WTC11 (cell line): ENCODE results near the gene C1orf174. TPM values are rescaled to one million over a fixed set of nuclear protein-coding genes. Genes with fewer than 3 reads are reported as not detected.

Source experiments
- ATAC-seq: fragments of 200-7000 bp; cut with Tn5 transposase; 2 replicates; pipeline ENCODE4 v1.10.0; 2021; ENCODE audit warnings: mild to moderate bottlenecking, moderate library complexity
- CTCF ChIA-PET: fragments of 300-600 bp; sonication (Branson Sonifier 250); formaldehyde crosslinking; loops from one replicate; lab custom pipeline; 2021; ENCODE audit warnings: antibody characterized with exemption; lab: Charles Lee
- POLR2A ChIA-PET: fragments of 350-600 bp; sonication (Branson Sonifier 250); formaldehyde crosslinking; loops from one replicate; lab custom pipeline; 2021; ENCODE audit warnings: antibody characterized with exemption; lab: Charles Lee
- DNase-seq: peaks from one replicate; pipeline ENCODE4 v3.0.0; 2021; ENCODE audit warnings: low spot score
- H3K27ac Mint-ChIP-seq: 2 replicates; pipeline ENCODE4 v1.8.0; 2021; ENCODE audit warnings: mixed read lengths
- H3K27me3 Mint-ChIP-seq: 2 replicates; pipeline ENCODE4 v1.8.0; 2021; ENCODE audit warnings: low read depth, mild to moderate bottlenecking, moderate library complexity, mixed read lengths
- H3K36me3 Mint-ChIP-seq: 2 replicates; pipeline ENCODE4 v1.8.0; 2021; ENCODE audit warnings: mixed read lengths
- H3K4me1 Mint-ChIP-seq: 2 replicates; pipeline ENCODE4 v1.8.0; 2022; ENCODE audit warnings: mixed read lengths
- H3K4me3 Mint-ChIP-seq: 2 replicates; pipeline ENCODE4 v1.8.0; 2021; ENCODE audit warnings: mild to moderate bottlenecking, moderate library complexity, mixed read lengths
- H3K9me3 Mint-ChIP-seq: 2 replicates; pipeline ENCODE4 v1.8.0; 2021; ENCODE audit warnings: mixed read lengths
- CREB1 ChIP-seq: sonication (generic); formaldehyde crosslinking; IDR thresholded peaks from 2 replicates; pipeline ENCODE4 v1.8.0; 2023; ENCODE audit warnings: mild to moderate bottlenecking, missing genetic modification reagents
- ELF4 ChIP-seq: sonication (generic); formaldehyde crosslinking; IDR thresholded peaks from 2 replicates; pipeline ENCODE4 v1.8.1; 2022; ENCODE audit warnings: low read depth, mild to moderate bottlenecking, moderate library complexity, missing genetic modification reagents
- FOXK1 ChIP-seq: sonication (generic); formaldehyde crosslinking; IDR thresholded peaks from 2 replicates; pipeline ENCODE4 v1.8.0; 2022; ENCODE audit warnings: mild to moderate bottlenecking, moderate library complexity, missing genetic modification reagents
- FOXP1 ChIP-seq: sonication (generic); formaldehyde crosslinking; IDR thresholded peaks from 2 replicates; pipeline ENCODE4 v1.8.0; 2022; ENCODE audit warnings: missing genetic modification reagents, mild to moderate bottlenecking, moderate library complexity, borderline replicate concordance
- HMGA2 ChIP-seq: fragments of 250-450 bp; sonication (Bioruptor Pico); IDR thresholded peaks from 2 replicates; pipeline ENCODE4 v1.4.0; 2021; ENCODE audit warnings: mild to moderate bottlenecking, moderate library complexity
- MXD4 ChIP-seq: fragments of 250-450 bp; sonication (Bioruptor Pico); IDR thresholded peaks from 2 replicates; pipeline ENCODE4 v1.8.0; 2021; ENCODE audit warnings: mild to moderate bottlenecking, moderate library complexity, borderline replicate concordance
- RORB ChIP-seq: fragments of 250-450 bp; sonication (Bioruptor Pico); IDR thresholded peaks from 2 replicates; pipeline ENCODE4 v1.9.0; 2021; ENCODE audit warnings: mild to moderate bottlenecking
- SMAD4 ChIP-seq: sonication (generic); formaldehyde crosslinking; IDR thresholded peaks from 2 replicates; pipeline ENCODE4 v1.8.0; 2022; ENCODE audit warnings: mild to moderate bottlenecking, missing genetic modification reagents
- TCF7 ChIP-seq: sonication (generic); formaldehyde crosslinking; IDR thresholded peaks from 2 replicates; pipeline ENCODE4 v1.8.0; 2022; ENCODE audit warnings: mild to moderate bottlenecking, low read depth, missing genetic modification reagents, moderate library complexity
- total RNA-seq: library from RNA; stranded (reverse); gene quantifications from 3 replicates; pipeline ENCODE4 v1.2.3, GENCODE V29; 2021
- TF ChIP-seq, protein P1 (sequence below): sonication (generic); formaldehyde crosslinking; IDR thresholded peaks from 2 replicates; pipeline ENCODE4 v1.8.0; 2022; ENCODE audit warnings: mild to moderate bottlenecking, missing genetic modification reagents
- TF ChIP-seq, protein P2 (sequence below): fragments of 200-600 bp; IDR thresholded peaks from 2 replicates; pipeline ENCODE4 v1.8.0; 2022; ENCODE audit warnings: antibody characterized with exemption
- TF ChIP-seq, protein P3 (sequence below): sonication (generic); formaldehyde crosslinking; IDR thresholded peaks from 2 replicates; pipeline ENCODE4 v1.8.1; 2023; ENCODE audit warnings: mild to moderate bottlenecking, moderate library complexity, missing genetic modification reagents
- TF ChIP-seq, protein P4 (sequence below): sonication (generic); formaldehyde crosslinking; IDR thresholded peaks from 2 replicates; pipeline ENCODE4 v1.8.1; 2023; ENCODE audit warnings: mild to moderate bottlenecking, missing genetic modification reagents, moderate library complexity
- TF ChIP-seq, protein P5 (sequence below): fragments of 250-450 bp; sonication (Bioruptor Pico); conservative IDR thresholded peaks from 2 replicates; pipeline ENCODE4 v1.9.0; 2021; ENCODE audit warnings: mild to moderate bottlenecking
- TF ChIP-seq, protein P6 (sequence below): fragments of 250-450 bp; sonication (Bioruptor Pico); IDR thresholded peaks from 2 replicates; pipeline ENCODE4 v1.9.0; 2021; ENCODE audit warnings: mild to moderate bottlenecking, borderline replicate concordance
- TF ChIP-seq, protein P7 (sequence below): fragments of 250-450 bp; sonication (Bioruptor Pico); IDR thresholded peaks from 2 replicates; pipeline ENCODE4 v1.9.0; 2021; ENCODE audit warnings: mild to moderate bottlenecking

C1orf174 gene
- total RNA-seq, 1 experiment from 2014 or later = 24.2 TPM

DNA sequence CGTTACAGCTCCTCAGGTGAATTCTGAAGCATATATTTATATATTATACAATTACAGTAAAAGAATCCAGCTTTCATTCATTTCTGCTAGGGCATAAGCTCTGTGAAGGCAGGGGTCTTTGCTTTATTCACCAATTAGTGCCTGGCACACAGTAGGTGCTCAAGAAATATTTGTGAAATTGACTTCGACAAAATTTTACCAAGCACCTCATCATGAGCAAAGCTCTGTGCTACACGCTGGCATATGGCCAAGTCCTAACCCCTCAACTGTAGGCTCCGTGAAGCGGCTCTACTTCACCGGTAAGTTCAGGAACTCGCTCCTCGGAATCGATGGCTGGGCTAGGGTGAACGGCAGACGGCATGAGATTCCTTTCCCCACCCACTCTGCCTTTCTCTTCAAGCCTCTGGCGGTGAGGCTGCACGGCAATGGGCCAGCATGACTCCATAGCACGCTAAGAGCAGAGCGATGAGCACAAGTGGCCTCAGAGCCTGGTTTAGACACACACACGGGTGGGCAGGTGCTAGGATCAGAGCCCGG, 8.7 kb downstream of the C1orf174 start:
- no peaks in the 10 kb centered on the region for H3K4me1 Mint-ChIP-seq
- no peaks in the 10 kb centered on the region for H3K27me3 Mint-ChIP-seq
- H3K9me3 Mint-ChIP-seq = no peaks in the 10 kb centered on the region
- ATAC-seq (no peak), DNase-seq (no peak)
- ChIA-PET CTCF (interaction anchor here (0.9 kb wide), 1 partner anchor 8 kb away, joined by 3 read pairs; the partner anchor contains the start of gene C1orf174), POLR2A (no interaction called here)
- no peak overlapping the region for H3K4me3 Mint-ChIP-seq
- peaks cover 35% of the 10 kb centered on the region for H3K36me3 Mint-ChIP-seq
- TF ChIP-seq FOXK1 (no peak), CREB1 (no peak), ELF4 (no peak), HMGA2 (no peak), FOXP1 (CRISPR knock-in tag) (no peak), TCF7 (CRISPR knock-in tag) (no peak)
- TF ChIP-seq, protein P1, sequence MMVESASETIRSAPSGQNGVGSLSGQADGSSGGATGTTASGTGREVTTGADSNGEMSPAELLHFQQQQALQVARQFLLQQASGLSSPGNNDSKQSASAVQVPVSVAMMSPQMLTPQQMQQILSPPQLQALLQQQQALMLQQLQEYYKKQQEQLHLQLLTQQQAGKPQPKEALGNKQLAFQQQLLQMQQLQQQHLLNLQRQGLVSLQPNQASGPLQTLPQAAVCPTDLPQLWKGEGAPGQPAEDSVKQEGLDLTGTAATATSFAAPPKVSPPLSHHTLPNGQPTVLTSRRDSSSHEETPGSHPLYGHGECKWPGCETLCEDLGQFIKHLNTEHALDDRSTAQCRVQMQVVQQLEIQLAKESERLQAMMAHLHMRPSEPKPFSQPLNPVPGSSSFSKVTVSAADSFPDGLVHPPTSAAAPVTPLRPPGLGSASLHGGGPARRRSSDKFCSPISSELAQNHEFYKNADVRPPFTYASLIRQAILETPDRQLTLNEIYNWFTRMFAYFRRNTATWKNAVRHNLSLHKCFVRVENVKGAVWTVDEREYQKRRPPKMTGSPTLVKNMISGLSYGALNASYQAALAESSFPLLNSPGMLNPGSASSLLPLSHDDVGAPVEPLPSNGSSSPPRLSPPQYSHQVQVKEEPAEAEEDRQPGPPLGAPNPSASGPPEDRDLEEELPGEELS (CRISPR knock-in tag) = no peak
- H3K27ac Mint-ChIP-seq = no peak overlapping the region

DNA sequence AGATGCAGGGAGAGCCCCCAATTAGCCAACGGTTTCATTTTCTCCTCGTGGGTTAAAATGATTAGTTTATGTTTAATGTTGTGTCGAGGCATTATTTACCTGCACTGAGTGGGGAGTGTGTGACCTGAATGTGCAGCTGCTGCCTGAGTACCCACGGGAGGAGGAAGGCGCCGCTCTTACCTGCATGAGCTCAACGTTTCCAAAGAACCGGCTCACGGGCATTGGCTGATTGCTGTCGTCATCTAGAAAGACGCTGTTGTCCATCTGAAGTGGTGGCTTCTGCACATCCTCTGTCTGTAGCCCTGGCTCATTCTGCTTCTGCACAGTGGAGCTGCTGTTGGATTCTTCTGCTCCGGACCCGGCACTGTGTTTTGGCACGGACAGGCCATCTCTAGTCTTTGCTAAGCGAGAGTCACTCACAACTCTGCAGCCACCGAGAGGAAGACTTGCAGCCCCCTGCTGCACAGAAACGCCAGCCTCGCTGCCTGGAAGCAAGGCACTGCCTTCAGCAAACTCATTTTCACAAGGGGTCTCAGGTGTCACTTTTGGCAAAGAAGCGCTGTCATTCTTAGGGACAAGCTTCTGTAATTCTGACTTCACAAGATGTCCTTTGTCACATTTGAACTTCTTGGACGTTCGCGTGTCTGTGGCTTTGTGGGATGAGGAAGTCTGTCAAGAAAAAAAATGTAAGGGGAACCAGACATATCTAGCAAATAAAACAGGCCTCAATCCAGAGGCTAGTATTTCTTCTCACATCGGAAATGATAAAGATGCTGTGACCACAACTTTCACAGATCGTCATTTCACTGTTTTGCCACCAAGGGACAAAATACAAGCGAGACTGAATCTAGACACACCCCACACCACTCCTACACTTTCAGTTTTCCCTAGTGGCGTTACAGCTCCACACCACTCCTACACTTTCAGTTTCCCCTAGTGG, 9.4 kb downstream of the C1orf174 start:
- no peak for ATAC-seq
- no peak overlapping the region for H3K4me3 Mint-ChIP-seq
- no peak for DNase-seq
- no peaks in the 10 kb centered on the region for H3K9me3 Mint-ChIP-seq
- POLR2A ChIA-PET = no interaction called here
- no peak overlapping the region for H3K27ac Mint-ChIP-seq
- peaks cover 33% of the 10 kb centered on the region for H3K36me3 Mint-ChIP-seq
- CTCF ChIA-PET = interaction anchor here (0.9 kb wide), 1 partner anchor 9 kb away, joined by 3 read pairs; the partner anchor contains the start of gene C1orf174
- no peaks in the 10 kb centered on the region for H3K27me3 Mint-ChIP-seq
- no peaks in the 10 kb centered on the region for H3K4me1 Mint-ChIP-seq
- TF ChIP-seq, protein P2, sequence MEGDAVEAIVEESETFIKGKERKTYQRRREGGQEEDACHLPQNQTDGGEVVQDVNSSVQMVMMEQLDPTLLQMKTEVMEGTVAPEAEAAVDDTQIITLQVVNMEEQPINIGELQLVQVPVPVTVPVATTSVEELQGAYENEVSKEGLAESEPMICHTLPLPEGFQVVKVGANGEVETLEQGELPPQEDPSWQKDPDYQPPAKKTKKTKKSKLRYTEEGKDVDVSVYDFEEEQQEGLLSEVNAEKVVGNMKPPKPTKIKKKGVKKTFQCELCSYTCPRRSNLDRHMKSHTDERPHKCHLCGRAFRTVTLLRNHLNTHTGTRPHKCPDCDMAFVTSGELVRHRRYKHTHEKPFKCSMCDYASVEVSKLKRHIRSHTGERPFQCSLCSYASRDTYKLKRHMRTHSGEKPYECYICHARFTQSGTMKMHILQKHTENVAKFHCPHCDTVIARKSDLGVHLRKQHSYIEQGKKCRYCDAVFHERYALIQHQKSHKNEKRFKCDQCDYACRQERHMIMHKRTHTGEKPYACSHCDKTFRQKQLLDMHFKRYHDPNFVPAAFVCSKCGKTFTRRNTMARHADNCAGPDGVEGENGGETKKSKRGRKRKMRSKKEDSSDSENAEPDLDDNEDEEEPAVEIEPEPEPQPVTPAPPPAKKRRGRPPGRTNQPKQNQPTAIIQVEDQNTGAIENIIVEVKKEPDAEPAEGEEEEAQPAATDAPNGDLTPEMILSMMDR = no peak
- TF ChIP-seq, protein P3, sequence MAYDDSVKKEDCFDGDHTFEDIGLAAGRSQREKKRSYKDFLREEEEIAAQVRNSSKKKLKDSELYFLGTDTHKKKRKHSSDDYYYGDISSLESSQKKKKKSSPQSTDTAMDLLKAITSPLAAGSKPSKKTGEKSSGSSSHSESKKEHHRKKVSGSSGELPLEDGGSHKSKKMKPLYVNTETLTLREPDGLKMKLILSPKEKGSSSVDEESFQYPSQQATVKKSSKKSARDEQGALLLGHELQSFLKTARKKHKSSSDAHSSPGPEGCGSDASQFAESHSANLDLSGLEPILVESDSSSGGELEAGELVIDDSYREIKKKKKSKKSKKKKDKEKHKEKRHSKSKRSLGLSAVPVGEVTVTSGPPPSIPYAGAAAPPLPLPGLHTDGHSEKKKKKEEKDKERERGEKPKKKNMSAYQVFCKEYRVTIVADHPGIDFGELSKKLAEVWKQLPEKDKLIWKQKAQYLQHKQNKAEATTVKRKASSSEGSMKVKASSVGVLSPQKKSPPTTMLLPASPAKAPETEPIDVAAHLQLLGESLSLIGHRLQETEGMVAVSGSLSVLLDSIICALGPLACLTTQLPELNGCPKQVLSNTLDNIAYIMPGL = no peak
- TF ChIP-seq MXD4 (CRISPR knock-in tag) (no peak), SMAD4 (CRISPR knock-in tag) (no peak), RORB (CRISPR knock-in tag) (no peak)
- TF ChIP-seq, protein P4, sequence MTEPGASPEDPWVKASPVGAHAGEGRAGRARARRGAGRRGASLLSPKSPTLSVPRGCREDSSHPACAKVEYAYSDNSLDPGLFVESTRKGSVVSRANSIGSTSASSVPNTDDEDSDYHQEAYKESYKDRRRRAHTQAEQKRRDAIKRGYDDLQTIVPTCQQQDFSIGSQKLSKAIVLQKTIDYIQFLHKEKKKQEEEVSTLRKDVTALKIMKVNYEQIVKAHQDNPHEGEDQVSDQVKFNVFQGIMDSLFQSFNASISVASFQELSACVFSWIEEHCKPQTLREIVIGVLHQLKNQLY (CRISPR knock-in tag) = no peak
- TF ChIP-seq, protein P5, sequence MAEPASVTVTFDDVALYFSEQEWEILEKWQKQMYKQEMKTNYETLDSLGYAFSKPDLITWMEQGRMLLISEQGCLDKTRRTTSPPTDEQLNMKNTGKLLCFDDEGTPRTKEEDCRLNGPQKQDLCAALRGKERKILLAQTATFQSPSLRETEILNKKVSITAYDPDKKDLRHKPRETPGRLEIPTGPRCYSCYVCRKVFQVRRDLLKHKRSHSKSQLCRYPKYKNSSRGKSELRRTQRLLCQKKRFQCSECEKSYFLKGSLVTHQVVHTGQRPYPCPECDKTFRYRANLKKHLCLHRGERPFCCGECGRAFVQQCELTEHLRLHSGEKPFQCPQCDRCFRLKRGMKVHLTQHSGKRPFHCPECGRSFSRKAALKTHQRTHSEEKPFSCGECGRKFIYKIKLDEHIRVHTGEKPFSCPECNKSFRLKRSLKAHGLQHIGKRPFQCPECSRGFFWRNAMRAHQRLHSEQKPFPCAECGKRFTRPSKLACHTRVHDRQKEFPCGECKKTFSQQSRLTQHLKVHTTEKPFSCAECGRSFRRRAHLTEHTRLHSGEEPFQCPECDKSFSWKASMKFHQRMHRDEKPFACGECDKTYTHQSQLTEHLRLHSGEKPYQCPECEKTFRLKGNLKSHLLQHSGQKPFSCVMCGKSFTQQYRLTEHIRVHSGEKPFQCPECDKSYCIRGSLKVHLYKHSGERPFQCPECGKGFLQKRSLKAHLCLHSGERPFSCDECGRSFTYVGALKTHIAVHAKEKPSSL (CRISPR knock-in tag) = no peak
- TF ChIP-seq, protein P6, sequence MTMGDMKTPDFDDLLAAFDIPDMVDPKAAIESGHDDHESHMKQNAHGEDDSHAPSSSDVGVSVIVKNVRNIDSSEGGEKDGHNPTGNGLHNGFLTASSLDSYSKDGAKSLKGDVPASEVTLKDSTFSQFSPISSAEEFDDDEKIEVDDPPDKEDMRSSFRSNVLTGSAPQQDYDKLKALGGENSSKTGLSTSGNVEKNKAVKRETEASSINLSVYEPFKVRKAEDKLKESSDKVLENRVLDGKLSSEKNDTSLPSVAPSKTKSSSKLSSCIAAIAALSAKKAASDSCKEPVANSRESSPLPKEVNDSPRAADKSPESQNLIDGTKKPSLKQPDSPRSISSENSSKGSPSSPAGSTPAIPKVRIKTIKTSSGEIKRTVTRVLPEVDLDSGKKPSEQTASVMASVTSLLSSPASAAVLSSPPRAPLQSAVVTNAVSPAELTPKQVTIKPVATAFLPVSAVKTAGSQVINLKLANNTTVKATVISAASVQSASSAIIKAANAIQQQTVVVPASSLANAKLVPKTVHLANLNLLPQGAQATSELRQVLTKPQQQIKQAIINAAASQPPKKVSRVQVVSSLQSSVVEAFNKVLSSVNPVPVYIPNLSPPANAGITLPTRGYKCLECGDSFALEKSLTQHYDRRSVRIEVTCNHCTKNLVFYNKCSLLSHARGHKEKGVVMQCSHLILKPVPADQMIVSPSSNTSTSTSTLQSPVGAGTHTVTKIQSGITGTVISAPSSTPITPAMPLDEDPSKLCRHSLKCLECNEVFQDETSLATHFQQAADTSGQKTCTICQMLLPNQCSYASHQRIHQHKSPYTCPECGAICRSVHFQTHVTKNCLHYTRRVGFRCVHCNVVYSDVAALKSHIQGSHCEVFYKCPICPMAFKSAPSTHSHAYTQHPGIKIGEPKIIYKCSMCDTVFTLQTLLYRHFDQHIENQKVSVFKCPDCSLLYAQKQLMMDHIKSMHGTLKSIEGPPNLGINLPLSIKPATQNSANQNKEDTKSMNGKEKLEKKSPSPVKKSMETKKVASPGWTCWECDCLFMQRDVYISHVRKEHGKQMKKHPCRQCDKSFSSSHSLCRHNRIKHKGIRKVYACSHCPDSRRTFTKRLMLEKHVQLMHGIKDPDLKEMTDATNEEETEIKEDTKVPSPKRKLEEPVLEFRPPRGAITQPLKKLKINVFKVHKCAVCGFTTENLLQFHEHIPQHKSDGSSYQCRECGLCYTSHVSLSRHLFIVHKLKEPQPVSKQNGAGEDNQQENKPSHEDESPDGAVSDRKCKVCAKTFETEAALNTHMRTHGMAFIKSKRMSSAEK (CRISPR knock-in tag) = no peak
- TF ChIP-seq, protein P7, sequence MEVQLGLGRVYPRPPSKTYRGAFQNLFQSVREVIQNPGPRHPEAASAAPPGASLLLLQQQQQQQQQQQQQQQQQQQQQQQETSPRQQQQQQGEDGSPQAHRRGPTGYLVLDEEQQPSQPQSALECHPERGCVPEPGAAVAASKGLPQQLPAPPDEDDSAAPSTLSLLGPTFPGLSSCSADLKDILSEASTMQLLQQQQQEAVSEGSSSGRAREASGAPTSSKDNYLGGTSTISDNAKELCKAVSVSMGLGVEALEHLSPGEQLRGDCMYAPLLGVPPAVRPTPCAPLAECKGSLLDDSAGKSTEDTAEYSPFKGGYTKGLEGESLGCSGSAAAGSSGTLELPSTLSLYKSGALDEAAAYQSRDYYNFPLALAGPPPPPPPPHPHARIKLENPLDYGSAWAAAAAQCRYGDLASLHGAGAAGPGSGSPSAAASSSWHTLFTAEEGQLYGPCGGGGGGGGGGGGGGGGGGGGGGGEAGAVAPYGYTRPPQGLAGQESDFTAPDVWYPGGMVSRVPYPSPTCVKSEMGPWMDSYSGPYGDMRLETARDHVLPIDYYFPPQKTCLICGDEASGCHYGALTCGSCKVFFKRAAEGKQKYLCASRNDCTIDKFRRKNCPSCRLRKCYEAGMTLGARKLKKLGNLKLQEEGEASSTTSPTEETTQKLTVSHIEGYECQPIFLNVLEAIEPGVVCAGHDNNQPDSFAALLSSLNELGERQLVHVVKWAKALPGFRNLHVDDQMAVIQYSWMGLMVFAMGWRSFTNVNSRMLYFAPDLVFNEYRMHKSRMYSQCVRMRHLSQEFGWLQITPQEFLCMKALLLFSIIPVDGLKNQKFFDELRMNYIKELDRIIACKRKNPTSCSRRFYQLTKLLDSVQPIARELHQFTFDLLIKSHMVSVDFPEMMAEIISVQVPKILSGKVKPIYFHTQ = no peak
